Loucy (cell line): ENCODE data around the gene PTMA.

Experiments used
- CTCF ChIP-seq: fragments of 200-600 bp; sonication (generic); conservative IDR thresholded peaks from 2 replicates; pipeline ENCODE4 v1.5.1; 2014; ENCODE audit warnings: mild to moderate bottlenecking, antibody characterized with exemption, low read length
- EZH2phosphoT487 ChIP-seq: fragments of 200-600 bp; IDR thresholded peaks from 2 replicates; pipeline ENCODE4 v1.6.1; 2018; ENCODE audit warnings: antibody characterized with exemption, mild to moderate bottlenecking, moderate library complexity, borderline replicate concordance

GRCh38 chr2:231745303-231746038, 37.1 kb downstream of the PTMA start:
- TF ChIP-seq CTCF (no peak), EZH2phosphoT487 (no peak)
